ENCODE measurements around the gene DHDDS. TPM values are rescaled to one million over a fixed set of nuclear protein-coding genes. Genes with fewer than 3 reads are reported as not detected.

DHDDS gene
- total RNA-seq, 4 donors from 2014 or later = 67.1 to 146 (median 79.5) TPM

GRCh38 chr1:26493938-26494337 is 61.8 kb downstream of the DHDDS start:
- TF ChIP-seq CTCF (IDR thresholded peaks at IDR 0.05; ENCODE audit: low read depth) = no peak

GRCh38 chr1:26496861-26497260 is 64.7 kb downstream of the DHDDS start:
- no peak for TF ChIP-seq CTCF (IDR thresholded peaks at IDR 0.05; ENCODE audit: low read depth)

- no peak for TF ChIP-seq CTCF (IDR thresholded peaks at IDR 0.05; ENCODE audit: low read depth)
Observed at GRCh38 chr1:26498894-26499293, 66.8 kb downstream of the DHDDS start.

- TF ChIP-seq CTCF (IDR thresholded peaks at IDR 0.05; ENCODE audit: low read depth) = no peak
Observed at GRCh38 chr1:26500488-26501175, 68.5 kb downstream of the DHDDS start.

GRCh38 chr1:26516987-26517765 is 85.1 kb downstream of the DHDDS start:
- no peak for TF ChIP-seq CTCF (IDR thresholded peaks at IDR 0.05; ENCODE audit: low read depth)

- no peak for TF ChIP-seq CTCF (IDR thresholded peaks at IDR 0.05; ENCODE audit: low read depth)
Observed at GRCh38 chr1:26517766-26518049, 85.6 kb downstream of the DHDDS start.

- no peak for TF ChIP-seq CTCF (IDR thresholded peaks at IDR 0.05; ENCODE audit: low read depth)
Observed at GRCh38 chr1:26518355-26518754, 86.2 kb downstream of the DHDDS start.
